Aorta (tissue), 5 donors: Measurements from ENCODE around the gene PRDX5. TPM values are rescaled to one million over a fixed set of nuclear protein-coding genes. Genes with fewer than 3 reads are reported as not detected.
A peak's percentile ranks its signal among the peaks of the same experiment; 100 is the strongest.

ENCODE experiments used
- ATAC-seq: fragments of 200-7000 bp; cut with Tn5 transposase; one replicate; pipeline ENCODE4 v1.9.1; 2022; ENCODE audit warnings: moderate library complexity; ENCODE audit not compliant: low FRiP score
- DNase-seq, 2 donors: peaks; one replicate each; pipeline ENCODE4 v3.0.0-alpha.2; 2020
- H3K27ac ChIP-seq, 2 donors: one replicate each; pipeline ENCODE4 v1.5.1; 2013; ENCODE audit warnings: low read length in 2 of 2, mild to moderate bottlenecking in 2 of 2, moderate library complexity in 2 of 2, control low read depth in 1 of 2, inconsistent platforms in 1 of 2, low read depth in 1 of 2
- H3K27me3 ChIP-seq, 2 donors: one replicate each; pipeline ENCODE4 v1.6.1; 2013; ENCODE audit warnings: control low read depth in 1 of 2, low read length in 1 of 2, mild to moderate bottlenecking in 1 of 2, moderate library complexity in 1 of 2; ENCODE audit not compliant: insufficient read depth in 2 of 2, control insufficient read depth in 1 of 2
- H3K36me3 ChIP-seq, 2 donors: one replicate each; pipeline ENCODE4 v1.6.1; 2013; ENCODE audit warnings: control low read depth in 1 of 2, low read length in 1 of 2, mild to moderate bottlenecking in 1 of 2; ENCODE audit not compliant: insufficient read depth in 2 of 2, control insufficient read depth in 1 of 2
- H3K4me1 ChIP-seq, 2 donors: one replicate each; pipeline ENCODE4 v1.6.1; 2013; ENCODE audit warnings: low read length in 2 of 2, control low read depth in 1 of 2, mild to moderate bottlenecking in 1 of 2, moderate library complexity in 1 of 2; ENCODE audit not compliant: insufficient read depth in 2 of 2, control insufficient read depth in 1 of 2
- H3K4me3 ChIP-seq, 2 donors: one replicate each; pipeline ENCODE4 v1.5.1; 2013; ENCODE audit warnings: low read length in 2 of 2, control low read depth in 1 of 2, mild to moderate bottlenecking in 1 of 2
- H3K9me3 ChIP-seq: one replicate; pipeline ENCODE4 v1.6.1; 2013; ENCODE audit warnings: mild to moderate bottlenecking, low read length; ENCODE audit not compliant: control insufficient read depth
- WGBS, 2 donors: extraction: QIAGEN DNeasy Blood & Tissue Kit; methylation state at CpG; one replicate each; pipeline ENCODE4 v1.1.7; 2013; 5-methylcytosine and 5-hydroxymethylcytosine counted together
- intact Hi-C, 2 donors: fragments of 100-400 bp; cut with DNase I; formaldehyde crosslinking; loops; one replicate each; pipeline versions ENCODE4 v1.14.2 to v1.15.0; 2022
- polyA plus RNA-seq, 2 donors: library from polyadenylated mRNA; stranded (reverse); fragments of 200-250 nt; gene quantifications; one replicate each; pipeline ENCODE4 v1.2.3, GENCODE V29; 2013
- total RNA-seq, 2 donors: library from RNA; stranded (reverse); fragmentation: NEBNext Ultra II Directional; extraction: Animal tissue kit (Norgen Biotek cat#: 25700); gene quantifications; one replicate each; pipeline ENCODE4 v1.2.1, GENCODE V29; 2021
- donor health status: healthy with polysubstance abuse.
- donor health status: Bipolar disorder and iron deficiency.
- donor health status: DM: no; HTN: no; CAD: no.
- donor health status: DM: no; HTN: no; CAD: no.
- donor health status: DM: yes; HTN: yes; CAD: no.

PRDX5 gene
- total and polyA plus RNA-seq, 4 donors = 69.9 to 316 (median 142) TPM

- Histone ChIP-seq H3K27me3 (no peaks in the 10 kb centered on the region), H3K36me3 (no peaks in the 10 kb centered on the region), H3K4me1 (no peaks in the 10 kb centered on the region), H3K27ac (no peak overlapping the region), H3K4me3 (peak overlapping the region in 1 of 2 donors; percentile 7), H3K9me3 (no peaks in the 10 kb centered on the region)
- whole genome bisulfite sequencing, 2 donors = 5% methylated on average over 22 to 23 of the region's 23 CpGs
- ATAC-seq = peak; percentile 70
- intact Hi-C loops = loop anchor here (1.0 to 5.0 kb wide), 2 partner anchors 37 to 38 kb away; partner anchors contain the start of genes PRDX5 (in 2 of the 2) and TRMT112 (in 1 of the 2)
- DNase-seq = peak; percentile 89 to 94
Observed at GRCh38 chr11:64355078-64355940, 37.4 kb downstream of the PRDX5 start.

DNA sequence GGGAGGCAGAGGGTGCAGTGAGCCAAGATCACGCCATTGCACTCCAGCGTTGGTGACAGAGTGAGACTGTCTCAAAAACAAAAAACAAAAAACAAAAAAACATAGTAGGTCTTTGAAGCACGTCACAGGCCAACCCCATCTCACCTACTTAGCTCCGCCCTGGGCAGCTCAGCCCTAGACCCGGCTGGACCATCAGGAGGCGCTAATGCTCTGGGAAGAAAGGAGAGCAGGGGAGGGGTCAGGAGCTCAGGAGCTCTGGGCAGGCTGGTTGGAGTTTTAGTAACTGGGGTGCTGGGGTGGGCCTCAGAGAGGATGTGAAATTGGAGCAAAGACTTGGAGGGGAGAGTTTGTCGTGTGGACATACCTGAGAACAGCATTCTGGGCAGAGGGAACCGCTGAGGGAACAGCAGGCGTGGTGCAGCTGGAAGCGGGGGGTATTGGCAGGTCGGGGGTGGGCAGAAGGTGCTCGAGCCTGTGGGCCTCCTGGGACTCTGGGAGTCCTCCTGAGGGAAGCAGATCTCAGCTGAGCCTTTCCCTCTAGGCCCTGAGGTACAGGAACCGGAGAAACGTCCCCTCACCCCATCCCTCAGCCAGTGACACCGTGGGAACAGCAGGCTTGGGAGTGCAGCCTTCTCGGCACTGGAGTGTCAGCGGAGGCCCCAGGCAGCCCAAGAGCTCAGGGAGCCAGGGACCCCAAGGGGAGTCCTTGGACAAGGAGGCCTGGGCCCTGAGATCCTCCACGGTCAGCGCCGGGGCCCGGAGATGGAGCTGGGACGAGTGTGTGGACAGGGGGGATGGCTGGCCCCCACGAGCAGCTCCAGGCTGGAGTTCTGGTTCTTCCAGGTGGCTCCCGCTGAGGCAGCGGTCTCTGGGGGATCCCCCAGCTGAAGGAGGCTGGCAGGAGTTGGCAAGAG, 38.8 kb downstream of the PRDX5 start:
- Histone ChIP-seq H3K36me3 (no peaks in the 10 kb centered on the region), H3K27me3 (no peaks in the 10 kb centered on the region), H3K9me3 (no peaks in the 10 kb centered on the region), H3K4me1 (no peaks in the 10 kb centered on the region), H3K4me3 (no peak overlapping the region), H3K27ac (no peak overlapping the region)
- no peak for ATAC-seq
- DNase-seq = peak; percentile 50 to 77
- 83 to 84% methylated on average over 25 of the region's 25 CpGs for WGBS, 2 donors
- intact Hi-C loops = loop anchor here in 1 of 2 donors (5.0 kb wide), 1 partner anchor 39 kb away; the partner anchor contains the start of genes PRDX5 and TRMT112

- H3K4me3 ChIP-seq = no peak overlapping the region
- peak in 1 of 2 donors; percentile 49 for DNase-seq
- peaks cover 0 to 1% of the 10 kb centered on the region in 2 donors for H3K36me3 ChIP-seq
- no peak overlapping the region for H3K27ac ChIP-seq
- intact Hi-C loops = loop anchor here in 1 of 2 donors (5.0 kb wide), 1 partner anchor 40 kb away; the partner anchor contains the start of genes PRDX5 and TRMT112
- no peaks in the 10 kb centered on the region for H3K4me1 ChIP-seq
- no peaks in the 10 kb centered on the region for H3K27me3 ChIP-seq
- no peaks in the 10 kb centered on the region for H3K9me3 ChIP-seq
- ATAC-seq = no peak
- 86 to 92% methylated on average over 6 of the region's 6 CpGs for WGBS, 2 donors
Observed at GRCh38 chr11:64357446-64357845, 39.5 kb downstream of the PRDX5 start.

GRCh38 chr11:64357904-64358535, 40.1 kb downstream of the PRDX5 start:
- DNase-seq = peak in 1 of 2 donors; percentile 64
- Histone ChIP-seq H3K9me3 (no peaks in the 10 kb centered on the region), H3K4me1 (no peaks in the 10 kb centered on the region), H3K27ac (peak overlapping the region in 1 of 2 donors; percentile 87), H3K4me3 (no peak overlapping the region), H3K27me3 (no peaks in the 10 kb centered on the region), H3K36me3 (peaks cover 2% of the 10 kb centered on the region in 2 donors)
- intact Hi-C loops = loop anchor here in 1 of 2 donors (5.0 kb wide), 1 partner anchor 41 kb away; the partner anchor contains the start of genes PRDX5 and TRMT112
- ATAC-seq = peak; percentile 16
- 43 to 49% methylated on average over 13 of the region's 13 CpGs for WGBS, 2 donors

- DNase-seq = no peak
- no peaks in the 10 kb centered on the region for H3K4me1 ChIP-seq
Observed at GRCh38 chr11:64358536-64358906, 40.6 kb downstream of the PRDX5 start.

DNA sequence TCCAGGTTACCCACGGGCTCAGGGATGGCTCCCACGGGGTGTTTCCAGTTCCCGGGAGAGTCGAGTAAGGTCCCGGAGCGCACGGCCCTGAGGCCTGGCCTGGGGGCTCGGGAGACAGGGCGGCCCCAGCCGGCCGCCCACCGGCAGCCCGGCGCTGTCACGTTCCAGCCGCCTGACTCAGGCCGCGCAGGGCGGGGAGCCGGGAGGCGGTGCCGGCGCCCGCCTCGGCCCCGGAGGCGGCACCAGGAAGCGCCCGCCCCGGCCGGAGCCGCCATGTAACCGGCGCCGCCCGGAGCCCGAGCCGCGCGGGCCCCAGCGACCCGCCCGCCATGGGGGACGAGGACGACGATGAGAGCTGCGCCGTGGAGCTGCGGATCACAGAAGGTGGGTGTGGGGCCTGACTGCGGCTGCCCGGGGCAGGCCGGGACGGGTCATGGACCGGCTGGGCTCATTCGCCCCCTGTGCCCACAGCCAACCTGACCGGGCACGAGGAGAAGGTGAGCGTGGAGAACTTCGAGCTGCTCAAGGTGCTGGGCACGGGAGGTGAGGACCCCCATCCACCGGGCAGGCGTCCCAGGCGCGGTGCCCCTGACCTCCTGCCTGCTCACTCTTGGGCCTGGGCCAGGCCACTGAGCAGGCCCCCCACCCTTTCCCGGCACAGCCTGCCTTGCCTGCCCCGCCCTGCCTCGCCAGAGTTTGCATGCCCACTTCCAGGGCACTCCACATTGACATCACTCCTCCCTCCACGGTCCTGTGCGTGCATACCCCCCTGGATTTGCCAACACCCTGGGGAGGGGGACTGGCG, 41.2 kb downstream of the PRDX5 start, which contains the start of gene RPS6KA4:
Gene RPS6KA4, plus strand, starts transcription at position 256 of the 805 bp plus-strand sequence. Its CDS starts 74 bp downstream, at position 330.
- intact Hi-C loops = loop anchor here in 1 of 2 donors (5.0 kb wide), 1 partner anchor 42 kb away; the partner anchor contains the start of genes PRDX5 and TRMT112
- 0 to 1% methylated on average over 56 to 70 of the region's 70 CpGs for WGBS, 2 donors

More at GRCh38 chr11:64358536-64358906, 40.6 kb downstream of the PRDX5 start:
- Histone ChIP-seq H3K36me3 (peaks cover 2 to 4% of the 10 kb centered on the region in 2 donors), H3K27ac (peak overlapping the region; percentile 1 to 87), H3K27me3 (no peaks in the 10 kb centered on the region), H3K9me3 (no peaks in the 10 kb centered on the region), H3K4me3 (peak overlapping the region; percentile 72 to 74)
- peak; percentile 11 for ATAC-seq
- intact Hi-C loops = loop anchor here in 1 of 2 donors (5.0 kb wide), 1 partner anchor 41 kb away; the partner anchor contains the start of genes PRDX5 and TRMT112
- WGBS, 2 donors = 8 to 10% methylated on average over 7 of the region's 7 CpGs

DNA sequence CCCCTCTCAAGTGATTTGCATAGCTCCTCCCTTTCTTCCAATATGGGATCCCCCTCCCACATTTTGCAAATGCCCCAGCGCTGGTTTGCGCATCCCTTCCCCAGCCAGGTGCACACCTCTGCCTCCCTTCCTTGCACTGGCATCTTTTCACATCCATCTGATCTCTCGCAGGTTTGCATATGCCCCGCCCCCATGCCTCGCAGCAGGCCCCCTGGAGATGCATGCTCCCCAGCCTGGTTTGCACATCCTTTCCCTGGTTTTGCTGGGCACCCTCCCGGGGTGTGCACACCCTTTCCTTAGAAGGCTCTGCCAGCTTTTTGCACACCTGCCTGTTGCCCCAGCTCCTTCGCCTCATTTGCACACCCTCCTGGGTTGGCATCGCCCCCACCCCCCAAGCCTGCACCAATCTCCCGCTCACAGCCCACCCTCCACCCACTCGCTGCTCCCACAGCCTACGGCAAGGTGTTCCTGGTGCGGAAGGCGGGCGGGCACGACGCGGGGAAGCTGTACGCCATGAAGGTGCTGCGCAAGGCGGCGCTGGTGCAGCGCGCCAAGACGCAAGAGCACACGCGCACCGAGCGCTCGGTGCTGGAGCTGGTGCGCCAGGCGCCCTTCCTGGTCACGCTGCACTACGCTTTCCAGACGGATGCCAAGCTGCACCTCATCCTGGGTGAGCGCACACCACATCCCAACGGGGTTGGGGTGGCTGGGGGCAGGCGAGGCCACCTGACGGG, 42.0 kb downstream of the PRDX5 start:
- intact Hi-C loops = loop anchor here in 1 of 2 donors (5.0 kb wide), 1 partner anchor 43 kb away; the partner anchor contains the start of genes PRDX5 and TRMT112
- 46 to 49% methylated on average over 38 of the region's 38 CpGs for WGBS, 2 donors

More for the DNA sequence above, 41.2 kb downstream of the PRDX5 start, which contains the start of gene RPS6KA4:
- DNase-seq (peak; percentile 72 to 89), ATAC-seq (peak; percentile 89)
- peak within 1 kb of the TSS; percentile 1 to 87 for H3K27ac ChIP-seq
- H3K4me1 ChIP-seq = no peaks in the 10 kb centered on the region
- H3K4me3 ChIP-seq = peak within 1 kb of the TSS; percentile 72 to 74
- H3K36me3 ChIP-seq = peaks cover 2 to 4% of the 10 kb centered on the region in 2 donors
- no peaks in the 10 kb centered on the region for H3K9me3 ChIP-seq
- H3K27me3 ChIP-seq = no peaks in the 10 kb centered on the region

More for the DNA sequence above, 42.0 kb downstream of the PRDX5 start:
- H3K27ac ChIP-seq = no peak overlapping the region
- H3K27me3 ChIP-seq = no peaks in the 10 kb centered on the region
- H3K36me3 ChIP-seq = peaks cover 2 to 4% of the 10 kb centered on the region in 2 donors
- H3K4me1 ChIP-seq = no peaks in the 10 kb centered on the region
- no peaks in the 10 kb centered on the region for H3K9me3 ChIP-seq
- ATAC-seq (no peak), DNase-seq (peak in 1 of 2 donors; percentile 64)
- peak overlapping the region; percentile 59 to 74 for H3K4me3 ChIP-seq
